HG02981 (cell line): ENCODE data around the gene ZNF219.

Source experiments
- ATAC-seq: cut with Tn5 transposase; IDR thresholded peaks from one replicate; pipeline ENCODE4 v1.9.1; 2021; ENCODE audit warnings: mild to moderate bottlenecking, moderate library complexity; ENCODE audit not compliant: unreplicated experiment

The ZNF219 gene

GRCh38 chr14:21088687-21089086, 9.8 kb downstream of the ZNF219 start:
- no peak for ATAC-seq

- ATAC-seq = peak; percentile 76
Observed at GRCh38 chr14:21087294-21088091, 11.0 kb downstream of the ZNF219 start.

- no peak for ATAC-seq
Observed at GRCh38 chr14:21086908-21087293, 11.6 kb downstream of the ZNF219 start.

- ATAC-seq = no peak
Observed at GRCh38 chr14:21084998-21085853, 13.2 kb downstream of the ZNF219 start.

- ATAC-seq = no peak
Observed at GRCh38 chr14:21084396-21084795, 14.1 kb downstream of the ZNF219 start.

GRCh38 chr14:21083565-21084325, 14.7 kb downstream of the ZNF219 start:
- no peak for ATAC-seq

- no peak for ATAC-seq
Observed at GRCh38 chr14:21081521-21082142, 16.8 kb downstream of the ZNF219 start.

GRCh38 chr14:21078726-21079125, 19.7 kb downstream of the ZNF219 start:
- no peak for ATAC-seq

GRCh38 chr14:21078287-21078686, 20.2 kb downstream of the ZNF219 start:
- ATAC-seq = no peak

GRCh38 chr14:21077672-21078071, 20.8 kb downstream of the ZNF219 start:
- no peak for ATAC-seq

- no peak for ATAC-seq
Observed at GRCh38 chr14:21075719-21076437, 22.6 kb downstream of the ZNF219 start.

GRCh38 chr14:21074398-21075272, 23.8 kb downstream of the ZNF219 start:
- ATAC-seq = no peak

- ATAC-seq = no peak
Observed at GRCh38 chr14:21073921-21074320, 24.5 kb downstream of the ZNF219 start.

GRCh38 chr14:21072781-21073339, 25.6 kb downstream of the ZNF219 start:
- ATAC-seq = no peak

- ATAC-seq = no peak
Observed at GRCh38 chr14:21072031-21072473, 26.4 kb downstream of the ZNF219 start.

- ATAC-seq = peak; percentile 60
Observed at GRCh38 chr14:21071225-21072030, 27.0 kb downstream of the ZNF219 start.

GRCh38 chr14:21070610-21071224, 27.7 kb downstream of the ZNF219 start:
- peak; percentile 11 for ATAC-seq
